Measurements from ENCODE around the gene RNASE8. TPM values are rescaled to one million over a fixed set of nuclear protein-coding genes. Genes with fewer than 3 reads are reported as not detected.

The RNASE8 gene
- polyA plus RNA-seq, 3 donors, result not detected

DNA sequence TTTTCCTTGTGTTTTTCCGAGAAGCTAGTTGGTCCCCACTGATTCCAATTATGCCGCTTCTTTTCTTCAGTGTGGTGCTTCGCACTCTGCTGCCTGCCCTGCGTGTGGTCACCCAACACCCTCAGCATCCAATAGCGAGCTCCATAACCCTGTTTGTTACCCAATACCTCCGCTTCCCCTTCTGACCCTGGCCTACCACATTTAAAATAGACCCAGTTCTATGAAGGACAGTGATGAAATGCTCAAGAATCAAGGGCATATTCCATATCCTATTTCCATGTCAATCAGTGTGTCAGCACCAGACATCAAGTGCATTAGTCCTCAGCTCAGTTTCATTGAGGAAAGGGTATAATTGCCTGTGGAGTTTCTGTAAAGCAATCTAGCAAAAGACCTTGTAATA, 42.3 kb upstream of the RNASE8 start:
- peaks cover 0 to 5% of the 10 kb centered on the region in 2 donors for H3K27me3 ChIP-seq (ENCODE audit: control insufficient read depth in 2 of 2, insufficient read depth in 2 of 2, low read length in 2 of 2)
- WGBS (ENCODE audit: insufficient coverage), result 34% methylated on average over 4 of the region's 6 CpGs
- intact Hi-C loops (cut with micrococcal nuclease), result loop anchor here (2.0 to 10.0 kb wide), 4 partner anchors 42 to 92 kb away; partner anchors contain the start of gene RNASE8 (in 1 of the 2)
- no peak overlapping the region for H3K4me2 ChIP-seq (replicated peaks; ENCODE audit: extremely low read depth, low read length, poor library complexity, severe bottlenecking)
- no peaks in the 10 kb centered on the region for H3K79me2 ChIP-seq (ENCODE audit: insufficient read depth, low read length)
- H4K20me1 ChIP-seq (ENCODE audit: insufficient read depth, low read length), result no peaks in the 10 kb centered on the region
- peaks cover 48 to 52% of the 10 kb centered on the region in 2 donors for H3K4me1 ChIP-seq (ENCODE audit: control insufficient read depth in 1 of 2, insufficient read depth in 2 of 2, low read length in 2 of 2)
- H3K9ac ChIP-seq (ENCODE audit: insufficient read depth, low read length, poor library complexity, severe bottlenecking), result no peak overlapping the region
- Mint-ChIP-seq H3K27ac (peak overlapping the region in 6 of 7 donors; percentile 25 to 89 (median 60)), H3K27me3 (ENCODE audit: low read depth in 3 of 3) (peaks cover 14 to 19% (median 18%) of the 10 kb centered on the region in 3 donors), H3K9me3 (peaks cover 0 to 1% (median 0%) of the 10 kb centered on the region in 7 donors), H3K4me3 (no peak overlapping the region), H3K36me3 (no peaks in the 10 kb centered on the region), H3K4me1 (peaks cover 49% of the 10 kb centered on the region)
- no peak overlapping the region for H2AFZ ChIP-seq (ENCODE audit: insufficient read depth, low read depth, low read length, poor library complexity, severe bottlenecking)
- TF ChIP-seq CTCF (IDR thresholded peaks at IDR 0.05), result no peak
- peak overlapping the region in 1 of 2 donors; percentile 10 for H3K27ac ChIP-seq (ENCODE audit: low read depth in 1 of 2, low read length in 2 of 2)
- H3K9me3 ChIP-seq (replicated peaks in 1 of 2; ENCODE audit: control insufficient read depth in 1 of 2, insufficient read depth in 1 of 2, low read length in 2 of 2), result no peaks in the 10 kb centered on the region
- DNase-seq, result peak; percentile 56 to 72 (median 67)
- no peak overlapping the region for H3K4me3 ChIP-seq (replicated peaks in 1 of 3; ENCODE audit: low read depth in 2 of 3, low read length in 3 of 3)
- H3K36me3 ChIP-seq (replicated peaks in 1 of 2; ENCODE audit: control insufficient read depth in 1 of 2, insufficient read depth in 2 of 2, low read length in 2 of 2), result no peaks in the 10 kb centered on the region

DNA sequence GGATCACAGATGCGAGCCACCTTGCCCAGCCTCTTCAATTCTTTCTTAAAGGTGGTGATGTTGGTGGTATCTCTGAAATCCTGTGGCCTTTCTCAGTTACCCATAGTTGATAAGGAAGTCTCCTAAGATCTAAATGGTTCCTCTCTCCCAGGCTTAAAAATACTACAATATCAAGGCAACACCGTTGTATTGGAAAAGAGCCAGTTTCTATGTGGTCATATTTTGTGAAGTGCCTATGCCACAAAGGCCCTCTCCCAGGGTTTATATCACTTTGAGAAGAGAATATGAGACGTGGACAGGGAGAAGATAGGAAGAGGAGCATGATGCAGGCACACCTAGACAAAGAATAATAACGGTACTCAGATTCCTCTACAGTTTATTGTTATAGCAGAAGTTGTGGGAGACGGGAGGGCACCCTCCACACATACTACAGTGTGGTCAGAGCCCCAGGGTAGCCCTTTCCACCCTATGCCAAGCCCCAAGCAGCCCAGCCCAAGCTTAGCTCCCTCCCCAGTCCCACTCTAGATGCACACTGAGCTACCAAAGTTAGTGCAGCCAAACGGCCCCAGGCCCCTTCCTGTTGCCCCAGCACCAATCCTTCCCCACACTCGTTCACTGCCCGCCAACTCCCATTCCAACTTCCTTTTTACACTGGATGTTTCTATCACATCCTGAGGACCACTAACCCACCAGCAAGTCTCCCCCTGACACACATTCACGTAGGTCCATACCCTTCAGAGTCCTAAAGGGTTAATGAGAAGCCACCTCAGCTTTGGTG, 41.0 kb upstream of the RNASE8 start:
- peaks cover 48 to 56% of the 10 kb centered on the region in 2 donors for H3K4me1 ChIP-seq (ENCODE audit: control insufficient read depth in 1 of 2, insufficient read depth in 2 of 2, low read length in 2 of 2)
- no peak overlapping the region for H3K9ac ChIP-seq (ENCODE audit: insufficient read depth, low read length, poor library complexity, severe bottlenecking)
- no peak overlapping the region for H3K4me3 ChIP-seq (replicated peaks in 1 of 3; ENCODE audit: low read depth in 2 of 3, low read length in 3 of 3)
- DNase-seq, result no peak
- no peaks in the 10 kb centered on the region for H3K9me3 ChIP-seq (replicated peaks in 1 of 2; ENCODE audit: control insufficient read depth in 1 of 2, insufficient read depth in 1 of 2, low read length in 2 of 2)
- H3K27ac Mint-ChIP-seq, result peak overlapping the region in 4 of 7 donors; percentile 17 to 88 (median 37)
- no peak overlapping the region for H2AFZ ChIP-seq (ENCODE audit: insufficient read depth, low read depth, low read length, poor library complexity, severe bottlenecking)
- H3K27me3 ChIP-seq (ENCODE audit: control insufficient read depth in 2 of 2, insufficient read depth in 2 of 2, low read length in 2 of 2), result peaks cover 0 to 5% of the 10 kb centered on the region in 2 donors
- WGBS (ENCODE audit: insufficient coverage), result 0% methylated on average over 3 of the region's 9 CpGs
- peaks cover 0 to 1% (median 0%) of the 10 kb centered on the region in 7 donors for H3K9me3 Mint-ChIP-seq
- H3K79me2 ChIP-seq (ENCODE audit: insufficient read depth, low read length), result no peaks in the 10 kb centered on the region
- H3K27ac ChIP-seq (ENCODE audit: low read depth in 1 of 2, low read length in 2 of 2), result no peak overlapping the region
- peaks cover 11 to 17% (median 14%) of the 10 kb centered on the region in 3 donors for H3K27me3 Mint-ChIP-seq (ENCODE audit: low read depth in 3 of 3)
- no peak overlapping the region for H3K4me3 Mint-ChIP-seq
- intact Hi-C loops (cut with micrococcal nuclease), result loop anchor here (5.0 to 10.0 kb wide), 3 partner anchors 41 to 91 kb away; partner anchors contain the start of gene RNASE8 (in 1 of the 2)
- H3K4me2 ChIP-seq (replicated peaks; ENCODE audit: extremely low read depth, low read length, poor library complexity, severe bottlenecking), result no peak overlapping the region
- no peak for TF ChIP-seq CTCF (IDR thresholded peaks at IDR 0.05)
- peaks cover 53% of the 10 kb centered on the region for H3K4me1 Mint-ChIP-seq
- no peaks in the 10 kb centered on the region for H3K36me3 ChIP-seq (replicated peaks in 1 of 2; ENCODE audit: control insufficient read depth in 1 of 2, insufficient read depth in 2 of 2, low read length in 2 of 2)
- peaks cover 0 to 6% of the 10 kb centered on the region in 2 donors for H3K36me3 Mint-ChIP-seq
- H4K20me1 ChIP-seq (ENCODE audit: insufficient read depth, low read length), result no peaks in the 10 kb centered on the region

Data from CD14-positive monocyte (primary cell).